Activated CD4-positive, alpha-beta T cell treated with anti-CD3 and anti-CD28 coated beads, Interleukin-2, amount 10 ng/mL, durations not matched to agents 7 days and 5 days (primary cell): ENCODE results near the gene VASH1. TPM values are rescaled to one million over a fixed set of nuclear protein-coding genes. Genes with fewer than 3 reads are reported as not detected.

ENCODE experiments used
- CTCF ChIA-PET: fragments of 350-600 bp; sonication (Branson Sonifier 250); formaldehyde crosslinking; loops from one replicate; lab custom pipeline; 2021; ENCODE audit warnings: antibody characterized with exemption; lab: Charles Lee
- POLR2A ChIA-PET: fragments of 350-600 bp; sonication (Branson Sonifier 250); formaldehyde crosslinking; loops from one replicate; lab custom pipeline; 2021; ENCODE audit warnings: antibody characterized with exemption; lab: Charles Lee
- DNase-seq: peaks from one replicate; pipeline ENCODE4 v3.0.0-alpha.2; 2020
- H3K27ac Mint-ChIP-seq: one replicate; pipeline ENCODE4 v1.8.0; 2021; ENCODE audit warnings: mild to moderate bottlenecking, moderate library complexity, mixed read lengths
- H3K27me3 Mint-ChIP-seq: one replicate; pipeline ENCODE4 v1.8.0; 2021; ENCODE audit warnings: mixed read lengths
- H3K36me3 Mint-ChIP-seq: one replicate; pipeline ENCODE4 v1.8.0; 2021; ENCODE audit warnings: low read depth, mixed read lengths
- H3K4me1 Mint-ChIP-seq: one replicate; pipeline ENCODE4 v1.8.0; 2021; ENCODE audit warnings: mixed read lengths
- H3K4me3 Mint-ChIP-seq: one replicate; pipeline ENCODE4 v1.8.0; 2021; ENCODE audit warnings: mild to moderate bottlenecking, moderate library complexity, mixed read lengths
- H3K9me3 Mint-ChIP-seq: one replicate; pipeline ENCODE4 v1.8.0; 2021; ENCODE audit warnings: mixed read lengths
- total RNA-seq, 2 experiments: library from RNA; stranded (reverse); gene quantifications; one replicate each; pipeline ENCODE4 v1.2.3, GENCODE V29; 2021

The VASH1 gene
- total RNA-seq, 2 experiments from 2014 or later = 2.1 TPM

DNA sequence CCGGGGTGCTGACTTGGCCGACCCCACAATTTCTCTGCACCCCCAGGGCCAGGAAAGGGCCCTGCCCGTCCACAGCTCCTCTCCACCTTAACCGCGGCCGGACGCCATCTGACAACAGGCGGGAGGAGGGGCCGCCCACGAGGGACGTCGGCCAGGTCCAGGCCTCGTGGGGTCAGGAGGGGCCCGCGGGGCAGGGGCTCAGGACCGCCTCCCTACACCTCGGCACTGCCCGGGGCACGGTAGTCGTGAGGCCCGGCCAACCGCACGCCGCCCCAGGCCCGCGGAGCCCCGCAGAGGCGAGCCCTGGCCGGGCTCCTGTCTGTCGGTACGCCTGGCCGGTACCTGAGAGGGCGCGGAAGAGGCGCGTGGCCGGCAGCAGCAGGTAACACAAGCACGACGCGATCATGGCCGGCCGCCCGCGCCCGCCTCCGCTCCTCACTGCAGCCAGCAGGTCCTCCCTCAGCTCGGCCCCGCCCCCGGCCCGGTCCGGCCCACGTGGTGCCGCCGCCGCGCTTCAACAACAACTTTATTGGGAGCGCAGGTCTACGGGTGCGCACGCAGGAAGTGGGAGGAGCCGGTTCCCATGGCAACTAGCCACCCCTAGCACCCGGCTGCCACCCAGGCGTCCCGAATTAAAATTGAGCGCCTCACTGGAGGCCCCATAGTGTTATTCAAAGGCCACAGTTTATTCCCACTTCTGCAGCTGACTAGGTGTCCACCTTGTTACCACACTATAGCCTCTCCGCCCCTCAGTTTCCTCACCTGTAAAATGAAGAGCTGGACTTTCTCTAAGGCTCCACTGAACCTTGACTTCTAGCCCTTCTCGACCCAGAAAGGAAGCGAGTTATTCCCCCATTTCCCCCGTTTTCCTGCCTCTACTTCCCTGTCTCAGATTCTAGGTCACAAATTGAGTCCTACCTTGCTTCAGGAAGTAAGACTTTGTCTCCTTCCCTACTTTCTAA lies 51.4 kb downstream of the VASH1 start, which contains the start of gene ANGEL1:
TSS of gene ANGEL1 (minus strand) at position 461 of the 962 bp plus-strand sequence. CDS start at position 406, 55 bp downstream.
- H3K36me3 Mint-ChIP-seq = peaks cover 3% of the 10 kb centered on the region
- peak within 1 kb of the TSS; percentile 80 for H3K27ac Mint-ChIP-seq
- H3K4me1 Mint-ChIP-seq = peaks cover 27% of the 10 kb centered on the region
- POLR2A ChIA-PET = no interaction called here
- no peaks in the 10 kb centered on the region for H3K9me3 Mint-ChIP-seq
- peak; percentile 97 for DNase-seq
- no peaks in the 10 kb centered on the region for H3K27me3 Mint-ChIP-seq
- H3K4me3 Mint-ChIP-seq = peak within 1 kb of the TSS; percentile 82
- CTCF ChIA-PET = interaction anchor here (0.5 to 1.4 kb wide), 7 partner anchors 8 to 258 kb away, joined by 3 to 6 read pairs (median 3); no protein-coding TSS in a partner anchor

DNA sequence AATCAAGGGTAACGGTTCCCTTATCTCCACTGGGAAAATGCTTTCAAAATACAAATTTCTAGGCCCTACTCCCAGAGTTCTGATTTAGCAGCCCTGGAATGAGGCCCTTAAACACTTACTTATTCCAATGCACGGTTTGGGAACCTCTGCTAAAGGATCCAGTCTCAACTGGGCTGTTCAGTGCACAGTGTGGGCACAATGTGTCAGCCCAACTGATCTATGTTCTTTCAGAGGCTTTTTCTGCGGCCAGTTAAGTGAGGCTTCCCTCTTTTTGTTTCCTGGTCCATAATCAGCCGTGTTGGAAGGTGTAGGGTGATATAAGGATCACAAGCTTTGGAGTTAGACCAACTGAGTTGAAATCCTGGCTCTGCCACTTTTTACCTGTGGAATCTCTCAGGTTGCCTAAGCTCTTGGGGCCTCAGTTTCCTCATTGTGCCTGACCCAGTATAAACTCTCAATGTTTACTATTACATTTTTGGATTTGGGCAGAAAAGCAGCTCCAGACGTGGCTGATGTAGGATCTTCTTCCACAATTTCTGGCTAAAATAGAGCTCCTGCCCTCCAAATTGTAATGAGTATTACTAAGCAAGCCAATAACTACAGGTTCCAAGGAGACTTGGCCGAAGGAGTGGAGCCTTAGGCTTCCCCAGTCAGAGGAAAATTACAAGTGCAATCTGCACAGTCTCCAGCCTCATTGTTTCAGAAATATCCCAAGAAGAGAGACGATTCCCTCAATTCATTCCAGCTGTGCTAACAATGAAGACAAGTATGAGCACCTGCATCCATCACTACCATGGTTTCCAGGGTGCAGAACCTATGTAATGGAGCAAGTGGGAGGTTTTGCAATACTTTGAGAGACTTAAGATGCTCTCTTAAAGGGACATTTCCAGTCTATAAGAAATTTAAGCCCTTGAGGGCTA lies 53.7 kb downstream of the VASH1 start:
- no peak overlapping the region for H3K4me3 Mint-ChIP-seq
- no peaks in the 10 kb centered on the region for H3K36me3 Mint-ChIP-seq
- CTCF ChIA-PET = interaction anchor here (1.4 to 1.6 kb wide), 3 partner anchors 9 to 104 kb away, joined by 4 to 6 read pairs (median 6); no protein-coding TSS in a partner anchor
- no peak for DNase-seq
- peaks cover 25% of the 10 kb centered on the region for H3K4me1 Mint-ChIP-seq
- H3K9me3 Mint-ChIP-seq = no peaks in the 10 kb centered on the region
- peaks cover 4% of the 10 kb centered on the region for H3K27me3 Mint-ChIP-seq
- POLR2A ChIA-PET = no interaction called here
- H3K27ac Mint-ChIP-seq = no peak overlapping the region

DNA sequence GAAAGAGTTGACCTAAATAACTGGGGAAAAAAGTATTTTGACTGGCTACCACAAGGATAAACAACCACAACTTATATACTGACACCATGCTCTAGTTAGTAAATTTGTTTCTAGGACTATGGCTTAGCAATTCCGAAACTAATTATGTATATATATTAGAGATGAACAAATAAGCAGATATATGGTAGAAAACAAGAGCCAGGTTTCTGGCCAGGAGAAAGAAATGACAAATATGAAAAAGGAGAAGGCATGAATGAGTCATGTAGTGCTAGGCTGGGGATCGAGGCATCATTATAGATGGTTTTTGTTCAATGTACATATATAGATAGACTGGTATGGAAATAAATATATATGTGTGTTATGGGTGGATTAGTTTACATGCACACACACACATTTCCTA lies 59.4 kb downstream of the VASH1 start:
- no peaks in the 10 kb centered on the region for H3K36me3 Mint-ChIP-seq
- no peaks in the 10 kb centered on the region for H3K4me1 Mint-ChIP-seq
- H3K27me3 Mint-ChIP-seq = peaks cover 12% of the 10 kb centered on the region
- ChIA-PET POLR2A (no interaction called here), CTCF (interaction anchor here (0.6 kb wide), 2 partner anchors 8 to 911 kb away, joined by 3 to 4 read pairs; partner anchors contain the start of gene ANGEL1)
- no peak overlapping the region for H3K27ac Mint-ChIP-seq
- no peak for DNase-seq
- no peaks in the 10 kb centered on the region for H3K9me3 Mint-ChIP-seq
- H3K4me3 Mint-ChIP-seq = no peak overlapping the region

DNA sequence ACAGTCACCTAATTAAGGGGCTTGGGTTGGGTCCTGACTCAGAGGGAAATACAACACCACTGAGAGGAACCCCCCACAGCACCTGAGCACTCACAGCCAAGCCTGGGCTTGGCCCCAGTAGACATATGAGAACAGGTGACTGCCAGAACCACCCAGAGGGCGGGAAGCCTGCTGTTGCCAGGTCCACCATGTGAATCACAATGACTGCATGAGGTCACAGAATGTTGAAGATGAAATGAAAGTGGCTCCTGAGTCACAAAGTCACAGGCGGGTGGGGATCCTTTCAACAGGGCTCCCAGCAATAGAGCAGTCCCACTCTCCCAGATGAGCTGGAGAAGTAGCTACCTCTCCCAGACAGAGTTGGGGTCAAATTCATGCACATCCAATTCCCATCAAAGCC lies 64.9 kb downstream of the VASH1 start, which contains the start of gene LRRC74A:
TSS of gene LRRC74A (plus strand) at position 287 of the 400 bp plus-strand sequence. CDS start 290 bp downstream, outside the sequence.
- no peaks in the 10 kb centered on the region for H3K9me3 Mint-ChIP-seq
- H3K4me1 Mint-ChIP-seq = no peaks in the 10 kb centered on the region
- H3K4me3 Mint-ChIP-seq = no peak within 1 kb of the TSS
- ChIA-PET POLR2A (interaction anchor here (0.6 kb wide), 1 partner anchor 61 kb away, joined by 3 read pairs; no protein-coding TSS in a partner anchor), CTCF (no interaction called here)
- H3K36me3 Mint-ChIP-seq = no peaks in the 10 kb centered on the region
- DNase-seq = no peak
- H3K27me3 Mint-ChIP-seq = peaks cover 4% of the 10 kb centered on the region
- no peak within 1 kb of the TSS for H3K27ac Mint-ChIP-seq

DNA sequence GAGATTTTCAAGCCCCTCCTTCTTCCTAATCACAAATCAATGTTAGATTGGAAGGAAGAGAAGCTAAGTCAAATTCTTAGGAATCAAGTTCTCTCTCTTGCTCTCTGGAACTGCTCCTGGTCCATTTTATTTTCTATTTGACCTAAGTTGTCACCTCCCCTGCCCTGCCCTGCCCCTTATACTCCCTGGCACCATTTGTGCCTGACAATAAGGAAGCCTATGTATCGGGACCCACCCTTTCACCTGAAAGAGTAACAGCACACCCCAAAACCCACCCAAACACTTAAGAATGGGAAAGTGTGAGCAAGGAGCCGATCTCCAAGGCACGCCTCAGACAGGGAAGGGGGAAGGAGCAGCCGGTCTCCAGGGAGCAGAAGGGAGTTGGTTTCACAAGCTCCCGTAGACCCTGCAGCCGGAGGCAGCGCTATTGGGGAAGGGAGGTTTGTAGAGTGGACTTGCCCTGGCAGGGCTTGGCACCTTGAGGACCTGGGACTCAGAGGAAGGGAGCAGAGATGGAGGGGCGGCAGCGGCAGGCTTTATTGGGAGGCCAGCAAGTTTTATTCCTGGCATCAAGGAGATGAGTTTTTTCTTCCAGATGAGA lies 66.5 kb downstream of the VASH1 start:
- H3K4me1 Mint-ChIP-seq = no peaks in the 10 kb centered on the region
- no peaks in the 10 kb centered on the region for H3K9me3 Mint-ChIP-seq
- DNase-seq = no peak
- no peak overlapping the region for H3K27ac Mint-ChIP-seq
- ChIA-PET POLR2A (no interaction called here), CTCF (no interaction called here)
- peaks cover 4% of the 10 kb centered on the region for H3K27me3 Mint-ChIP-seq
- no peak overlapping the region for H3K4me3 Mint-ChIP-seq
- H3K36me3 Mint-ChIP-seq = no peaks in the 10 kb centered on the region

DNA sequence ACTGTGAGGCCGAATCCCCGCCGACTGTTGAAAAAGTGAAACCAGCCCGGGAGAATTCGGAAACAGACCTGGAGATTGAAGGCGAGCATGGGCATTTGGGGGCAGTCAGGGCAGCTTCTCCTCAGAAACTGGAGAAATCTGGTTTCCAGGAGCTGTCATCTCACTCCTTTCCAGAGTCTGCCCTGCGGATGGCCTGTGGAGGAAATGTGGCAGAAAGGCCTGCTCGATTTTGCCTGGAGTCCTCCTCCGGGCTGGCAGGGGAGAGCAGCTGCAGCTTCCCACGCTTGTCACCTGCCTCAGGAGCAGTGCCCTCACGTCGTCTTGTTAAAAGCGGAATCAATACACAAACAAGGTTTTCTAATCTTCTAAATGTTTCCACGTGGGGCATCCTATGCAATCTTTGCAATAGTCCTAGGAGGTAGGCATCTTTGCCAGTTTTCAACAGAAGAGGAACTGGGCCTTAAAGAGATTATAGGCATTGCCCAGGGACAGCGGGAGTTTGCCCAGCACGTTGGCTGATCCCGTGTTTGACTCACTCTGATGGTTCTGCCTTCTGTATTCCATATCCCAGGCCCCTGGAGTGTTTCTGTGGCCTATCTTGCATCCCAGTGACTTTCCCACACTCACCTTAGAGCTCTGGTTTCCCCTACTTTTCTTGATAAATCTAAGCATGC lies 67.2 kb downstream of the VASH1 start:
- no peaks in the 10 kb centered on the region for H3K4me1 Mint-ChIP-seq
- H3K27ac Mint-ChIP-seq = no peak overlapping the region
- no peak for DNase-seq
- no peaks in the 10 kb centered on the region for H3K9me3 Mint-ChIP-seq
- ChIA-PET CTCF (no interaction called here), POLR2A (no interaction called here)
- H3K27me3 Mint-ChIP-seq = peaks cover 3% of the 10 kb centered on the region
- H3K4me3 Mint-ChIP-seq = no peak overlapping the region
- no peaks in the 10 kb centered on the region for H3K36me3 Mint-ChIP-seq

DNA sequence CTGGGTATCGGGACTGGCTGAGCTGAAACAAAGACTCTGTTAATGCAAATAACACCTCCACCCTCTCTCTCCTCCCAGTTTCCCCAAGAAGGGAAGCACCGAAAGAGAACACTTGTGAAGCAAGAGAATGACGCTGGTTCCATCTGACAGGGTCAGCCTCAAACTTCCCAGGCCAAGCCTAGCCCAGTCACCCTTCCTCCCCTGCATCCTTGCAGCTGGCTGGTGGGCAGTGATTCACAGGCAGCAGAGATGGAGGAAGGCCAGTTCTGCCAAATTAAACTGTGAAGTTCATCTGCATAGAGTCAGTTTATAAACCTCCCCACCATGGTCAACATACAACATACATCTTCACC lies 67.7 kb downstream of the VASH1 start:
- Mint-ChIP-seq H3K27ac (no peak overlapping the region), H3K36me3 (no peaks in the 10 kb centered on the region), H3K4me1 (no peaks in the 10 kb centered on the region), H3K9me3 (no peaks in the 10 kb centered on the region), H3K4me3 (no peak overlapping the region), H3K27me3 (peaks cover 3% of the 10 kb centered on the region)
- DNase-seq = no peak
- ChIA-PET CTCF (interaction anchor here (1.1 kb wide), 1 partner anchor 312 kb away, joined by 3 read pairs; the partner anchor contains the start of gene ZDHHC22), POLR2A (no interaction called here)

DNA sequence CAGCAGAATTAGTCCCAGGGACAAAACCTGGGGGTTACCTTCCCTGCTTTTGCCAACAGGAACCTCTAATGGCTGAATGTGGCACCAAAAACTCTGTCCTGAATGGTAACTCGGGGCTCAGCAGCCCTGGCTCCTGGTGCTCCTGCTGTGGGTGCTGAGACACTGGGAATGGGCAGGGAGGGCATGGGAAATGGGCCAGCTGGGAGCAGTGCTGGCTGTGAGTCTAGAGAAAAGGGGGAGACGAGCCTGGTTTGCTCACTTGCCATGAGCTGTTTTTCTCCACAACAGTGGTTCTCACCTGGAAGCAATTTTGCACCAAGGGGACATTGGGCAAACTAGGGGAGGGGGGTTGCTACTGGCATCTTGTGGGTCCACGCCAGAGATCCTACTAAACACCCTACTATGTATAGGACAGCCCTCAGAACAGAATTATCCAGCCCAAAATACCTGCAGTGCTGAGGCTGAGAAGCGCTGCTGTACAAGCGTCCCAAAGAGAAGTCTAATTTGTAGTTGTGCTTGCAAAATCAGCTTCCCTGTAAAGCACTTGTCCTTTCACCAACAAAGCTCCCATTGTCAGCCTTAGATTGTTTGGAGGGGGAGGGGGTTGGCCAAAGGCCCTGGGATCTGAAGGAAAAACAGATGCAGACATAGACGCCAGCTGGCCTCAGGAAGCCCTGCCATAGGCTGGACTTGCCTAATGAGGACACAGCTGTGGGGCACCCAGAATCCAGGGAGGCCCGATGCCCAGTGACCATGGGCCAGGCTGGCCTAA lies 68.6 kb downstream of the VASH1 start:
- Mint-ChIP-seq H3K9me3 (no peaks in the 10 kb centered on the region), H3K27ac (no peak overlapping the region), H3K27me3 (no peaks in the 10 kb centered on the region), H3K4me3 (no peak overlapping the region), H3K36me3 (no peaks in the 10 kb centered on the region), H3K4me1 (no peaks in the 10 kb centered on the region)
- no peak for DNase-seq
- ChIA-PET POLR2A (no interaction called here), CTCF (interaction anchor here (1.1 kb wide), 1 partner anchor 312 kb away, joined by 3 read pairs; the partner anchor contains the start of gene ZDHHC22)

DNA sequence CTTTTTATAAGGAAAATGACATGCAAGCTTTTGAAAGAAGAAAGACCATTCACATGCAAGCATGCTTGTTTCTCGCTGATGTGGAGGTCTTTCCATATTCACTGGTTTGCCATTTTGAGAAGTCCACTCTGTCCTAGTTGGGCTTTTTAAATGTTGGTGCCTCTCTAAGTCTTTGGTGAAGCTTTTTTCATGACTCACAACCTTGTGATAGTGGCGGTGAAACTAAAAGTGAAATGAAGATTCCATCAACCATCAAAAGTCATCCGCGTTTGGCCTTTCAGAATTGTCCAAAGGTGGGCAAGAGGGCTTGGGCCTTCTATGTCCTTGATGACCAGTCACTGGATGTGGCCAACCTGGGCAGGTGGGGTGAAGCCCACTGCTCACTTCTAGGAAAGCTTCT lies 69.3 kb downstream of the VASH1 start:
- H3K27ac Mint-ChIP-seq = no peak overlapping the region
- H3K4me1 Mint-ChIP-seq = no peaks in the 10 kb centered on the region

DNA sequence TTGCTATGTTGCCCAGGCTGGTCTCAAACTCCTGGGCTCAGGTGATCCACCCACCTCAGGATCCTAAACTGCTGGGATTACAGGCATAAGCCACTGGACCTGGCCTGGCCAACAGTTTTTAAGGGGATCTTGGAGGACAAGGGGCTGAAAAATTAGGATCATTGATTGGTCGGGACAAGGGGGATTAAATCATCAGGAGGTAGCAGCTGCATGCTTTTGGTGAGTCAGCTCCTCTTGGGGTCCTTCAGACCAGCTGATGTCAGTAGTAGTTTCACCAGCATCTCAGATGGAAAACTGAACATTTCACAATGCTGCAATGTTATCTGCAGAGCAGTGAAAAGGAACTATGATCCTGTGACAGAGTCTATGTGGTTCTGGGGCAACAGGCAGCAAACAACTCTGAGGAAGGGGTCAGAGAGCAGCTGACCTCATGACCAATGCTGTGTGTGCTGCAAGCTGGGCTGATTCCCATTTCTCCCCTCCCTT lies 71.3 kb downstream of the VASH1 start:
- Mint-ChIP-seq H3K36me3 (no peaks in the 10 kb centered on the region), H3K4me1 (no peaks in the 10 kb centered on the region), H3K27ac (no peak overlapping the region), H3K4me3 (no peak overlapping the region), H3K27me3 (peaks cover under 1% of the 10 kb centered on the region), H3K9me3 (no peaks in the 10 kb centered on the region)
- DNase-seq = no peak
- POLR2A ChIA-PET = no interaction called here
- CTCF ChIA-PET = interaction anchor here (0.6 to 1.3 kb wide), 2 partner anchors 14 to 151 kb away, joined by 3 read pairs; no protein-coding TSS in a partner anchor

More for the DNA sequence above, 69.3 kb downstream of the VASH1 start:
- Mint-ChIP-seq H3K36me3 (no peaks in the 10 kb centered on the region), H3K4me3 (no peak overlapping the region), H3K27me3 (no peaks in the 10 kb centered on the region), H3K9me3 (no peaks in the 10 kb centered on the region)
- no peak for DNase-seq
- ChIA-PET CTCF (no interaction called here), POLR2A (no interaction called here)
